COLO668 (cell line): ENCODE data around the gene CSNK1G1.
"Not testable (repeated sequence)": the region's sequence is repeated elsewhere in the genome, so short reads cannot be mapped to it uniquely, and the experiment has no call there.

ENCODE experiments used
- DNase-seq: peaks from one replicate; lab custom pipeline; 2025; ENCODE audit not compliant: unreplicated experiment; lab: John Stamatoyannopoulos, UW

Gene CSNK1G1

GRCh38 chr15:64351265-64351664 lies 4.7 kb downstream of the CSNK1G1 start:
- no peak for DNase-seq

- DNase-seq, result no peak
These were observed 6.6 kb downstream of the CSNK1G1 start for GRCh38 chr15:64349375-64349774.

GRCh38 chr15:64348455-64348854 lies 7.5 kb downstream of the CSNK1G1 start:
- DNase-seq, result no peak

GRCh38 chr15:64346242-64346641 lies 9.7 kb downstream of the CSNK1G1 start:
- not testable (repeated sequence) for DNase-seq

GRCh38 chr15:64344651-64345294 lies 11.2 kb downstream of the CSNK1G1 start:
- DNase-seq, result no peak

DNA sequence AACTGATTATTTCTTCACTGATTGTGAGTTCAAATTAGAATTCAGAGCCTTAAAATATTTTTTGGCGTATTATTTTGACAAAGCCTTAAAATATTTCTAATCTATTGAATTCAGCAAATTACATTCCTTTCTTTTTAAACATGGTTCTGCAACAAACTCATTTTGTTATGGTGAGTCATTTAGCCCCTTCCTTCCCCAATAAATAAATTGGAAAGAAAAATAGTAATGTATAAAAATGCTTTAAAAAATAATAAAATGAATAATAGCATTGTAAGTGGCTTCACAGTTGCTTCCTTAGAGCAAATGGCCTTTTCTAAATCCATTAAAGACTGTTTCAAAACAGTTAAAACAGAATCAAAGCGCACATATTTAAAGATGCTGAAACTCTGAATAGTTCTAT lies 12.1 kb downstream of the CSNK1G1 start:
- no peak for DNase-seq

- DNase-seq, result no peak
These were observed 12.8 kb downstream of the CSNK1G1 start for GRCh38 chr15:64343222-64343621.

GRCh38 chr15:64341961-64342360 lies 14.0 kb downstream of the CSNK1G1 start:
- DNase-seq, result no peak

GRCh38 chr15:64340355-64340754 lies 15.6 kb downstream of the CSNK1G1 start:
- DNase-seq, result no peak

- DNase-seq, result no peak
These were observed 18.2 kb downstream of the CSNK1G1 start for GRCh38 chr15:64337761-64338160.

DNA sequence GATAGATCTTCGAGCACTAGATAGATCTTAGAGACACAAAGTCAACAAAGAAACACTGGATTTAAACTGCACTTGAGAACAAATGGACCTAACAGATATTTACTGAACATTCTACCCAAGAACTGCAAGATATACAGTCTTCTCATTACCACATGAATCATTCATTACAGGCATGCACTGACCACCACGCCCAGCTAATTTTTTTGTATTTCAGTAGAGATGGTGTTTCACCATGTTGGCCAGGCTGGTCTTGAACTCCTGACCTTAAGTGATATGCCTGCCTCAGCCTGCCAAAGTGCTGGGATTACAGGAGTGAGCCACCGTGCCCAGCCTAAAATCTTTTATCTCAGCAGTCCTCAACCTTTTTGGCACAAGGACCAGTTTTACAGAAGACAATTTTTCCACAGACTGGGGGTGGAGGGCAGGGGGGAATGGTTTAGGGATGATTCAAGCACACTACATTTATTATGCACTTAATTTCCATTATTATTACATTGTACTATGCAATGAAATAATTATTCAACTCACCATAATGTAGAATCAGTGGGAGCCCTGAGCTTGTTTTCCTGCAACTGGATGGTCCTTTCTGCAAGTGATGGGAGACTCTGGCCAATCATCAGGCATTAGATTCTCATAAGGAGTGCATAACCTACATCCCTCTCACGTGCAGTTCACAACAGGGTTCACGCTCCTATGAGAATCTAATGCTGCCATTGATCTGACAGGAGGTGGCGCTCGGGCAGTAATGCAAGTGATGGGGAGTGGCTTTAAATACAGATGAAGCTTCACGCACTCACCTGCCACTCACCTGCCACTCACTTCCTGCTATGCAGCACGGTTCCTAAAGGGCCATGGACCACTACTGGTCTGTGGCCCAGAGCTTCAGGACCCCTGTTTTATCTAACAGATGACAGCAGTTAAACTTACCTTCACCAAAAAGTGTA lies 21.7 kb downstream of the CSNK1G1 start:
- peak; percentile 8 for DNase-seq

DNA sequence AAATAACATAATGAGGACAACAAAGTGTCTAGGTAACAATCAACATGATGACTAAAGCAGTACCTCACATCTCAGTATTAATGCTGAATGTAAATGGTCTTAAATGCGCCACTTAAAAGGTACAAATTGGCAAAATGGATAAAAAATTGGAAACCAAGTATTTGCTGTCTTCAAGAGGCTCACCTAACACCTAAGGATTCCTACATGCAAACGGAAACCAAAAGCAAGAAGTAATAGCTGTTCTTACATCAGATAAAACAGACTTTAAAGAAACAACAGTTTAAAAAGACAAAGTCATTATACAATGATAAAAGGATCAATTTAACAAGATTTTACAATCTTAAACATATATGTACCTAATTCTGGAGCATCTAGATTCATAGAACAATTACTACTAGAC lies 22.5 kb downstream of the CSNK1G1 start:
- no peak for DNase-seq

DNA sequence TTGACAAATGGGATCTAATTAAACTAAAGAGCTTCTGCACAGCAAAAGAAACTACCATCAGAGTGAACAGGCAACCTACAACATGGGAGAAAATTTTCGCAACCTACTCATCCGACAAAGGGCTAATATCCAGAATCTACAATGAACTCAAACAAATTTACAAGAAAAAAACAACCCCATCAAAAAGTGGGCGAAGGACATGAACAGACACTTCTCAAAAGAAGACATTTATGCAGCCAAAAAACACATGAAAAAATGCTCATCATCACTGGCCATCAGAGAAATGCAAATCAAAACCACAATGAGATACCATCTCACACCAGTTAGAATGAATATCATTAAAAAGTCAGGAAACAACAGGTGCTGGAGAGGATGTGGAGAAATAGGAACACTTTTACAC lies 24.3 kb downstream of the CSNK1G1 start:
- not testable (repeated sequence) for DNase-seq

- not testable (repeated sequence) for DNase-seq
These were observed 29.0 kb downstream of the CSNK1G1 start for GRCh38 chr15:64326975-64327374.

DNA sequence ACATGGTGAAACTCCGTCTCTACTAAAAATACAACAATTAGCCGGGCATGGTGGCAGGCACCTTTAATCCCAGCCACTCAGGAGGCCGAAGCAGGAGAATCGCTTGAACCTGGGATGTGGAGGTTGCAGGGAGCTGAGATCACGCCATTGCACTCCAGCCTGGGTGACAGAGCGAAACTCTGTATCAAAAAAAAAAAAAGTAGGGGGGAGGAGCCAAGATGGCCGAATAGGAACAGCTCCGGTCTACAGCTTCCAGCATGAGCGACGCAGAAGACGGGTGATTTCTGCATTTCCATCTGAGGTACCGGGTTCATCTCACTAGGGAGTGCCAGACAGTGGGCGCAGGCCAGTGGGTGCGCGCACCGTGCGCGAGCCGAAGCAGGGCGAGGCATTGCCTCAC lies 29.5 kb downstream of the CSNK1G1 start:
- not testable (repeated sequence) for DNase-seq

GRCh38 chr15:64324165-64324877 lies 31.7 kb downstream of the CSNK1G1 start:
- no peak for DNase-seq

- DNase-seq, result no peak
These were observed 40.8 kb downstream of the CSNK1G1 start for GRCh38 chr15:64315216-64315615.

DNA sequence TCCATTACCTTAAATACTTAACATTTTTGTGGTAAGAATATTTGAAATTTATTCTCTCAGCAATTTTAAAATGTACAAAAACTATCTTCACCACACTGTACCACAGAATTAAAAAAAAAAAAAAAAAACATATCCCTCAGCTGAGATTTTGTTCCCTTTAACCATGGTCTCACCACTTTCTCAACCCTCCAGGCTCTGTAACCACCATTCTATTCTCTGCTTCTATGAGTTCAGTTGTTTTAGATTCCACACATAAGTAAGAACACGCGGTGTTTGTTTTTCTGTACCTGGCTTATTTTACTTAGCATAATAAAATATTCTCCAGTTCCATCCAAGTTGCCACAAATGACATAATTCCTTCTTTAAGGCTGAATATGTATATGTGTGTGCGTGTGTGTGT lies 41.5 kb downstream of the CSNK1G1 start:
- DNase-seq, result no peak

- no peak for DNase-seq
These were observed 44.4 kb downstream of the CSNK1G1 start for GRCh38 chr15:64311566-64311965.

- no peak for DNase-seq
These were observed 45.9 kb downstream of the CSNK1G1 start for GRCh38 chr15:64310036-64310435.

GRCh38 chr15:64305261-64305660 lies 50.7 kb downstream of the CSNK1G1 start:
- DNase-seq, result peak; percentile 27

DNA sequence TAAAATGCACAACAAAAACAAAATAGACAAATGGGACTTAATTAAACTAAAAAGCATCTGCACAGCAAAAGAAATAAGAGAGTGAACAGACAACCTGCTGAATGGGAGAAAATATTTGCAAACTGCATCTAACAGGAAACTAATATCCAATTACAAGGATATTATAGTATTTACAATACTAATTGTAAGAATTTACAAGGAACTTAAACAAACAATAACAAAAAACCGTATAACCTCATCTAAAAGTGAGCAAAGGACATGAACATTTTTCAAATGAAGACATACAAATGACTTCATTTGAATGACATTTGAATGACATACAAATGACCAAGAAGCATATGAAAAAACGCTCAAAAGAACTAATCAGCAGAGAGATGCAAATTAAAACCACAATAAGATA lies 66.4 kb downstream of the CSNK1G1 start:
- DNase-seq, result no peak
